Body of pancreas (tissue), 4 donors: ENCODE results near the gene SLC22A23. TPM values are rescaled to one million over a fixed set of nuclear protein-coding genes. Genes with fewer than 3 reads are reported as not detected.
A peak's percentile ranks its signal among the peaks of the same experiment; 100 is the strongest.

ENCODE experiments used
- ATAC-seq: fragments of 150-250 bp; one replicate; pipeline ENCODE4 v1.9.1; 2016
- DNase-seq, 4 donors: peaks; one replicate each; pipeline ENCODE4 v3.0.0-alpha.2; 2019
- H3K27ac ChIP-seq, 4 donors: fragments of 200-600 bp; sonication (generic); 1 replicate in 3 of 4; 2 replicates in 1 of 4; pipeline versions ENCODE4 v1.5.1 to v1.6.1; 2016 to 2019; ENCODE audit warnings: mild to moderate bottlenecking in 1 of 4, mixed read lengths in 1 of 4, moderate library complexity in 1 of 4
- H3K27me3 ChIP-seq, 2 donors: fragments of 200-600 bp; sonication (generic); one replicate each; pipeline ENCODE4 v1.6.0; 2016; ENCODE audit warnings: mild to moderate bottlenecking in 1 of 2
- H3K36me3 ChIP-seq, 2 donors: fragments of 200-600 bp; sonication (generic); replicated peaks in 1 of 2; 2 replicates each; pipeline ENCODE4 v1.5.1; 2016; ENCODE audit warnings: low read depth in 2 of 2; ENCODE audit not compliant: insufficient read depth in 1 of 2
- H3K4me1 ChIP-seq: fragments of 200-600 bp; sonication (generic); one replicate; pipeline ENCODE4 v1.6.0; 2016
- H3K4me3 ChIP-seq, 2 donors: fragments of 200-600 bp; sonication (generic); 1 replicate in 1 of 2; 2 replicates in 1 of 2; pipeline ENCODE4 v1.5.1; 2016 to 2019
- H3K9me3 ChIP-seq, 3 donors: fragments of 200-600 bp; sonication (generic); 1 replicate in 2 of 3; 2 replicates in 1 of 3; pipeline ENCODE4 v1.5.1; 2016
- POLR2A ChIP-seq, 3 donors: fragments of 450-650 bp; IDR thresholded peaks; one replicate each; pipeline ENCODE4 v1.6.1; 2016; ENCODE audit warnings: antibody characterized with exemption in 3 of 3, mild to moderate bottlenecking in 2 of 3
- WGBS, 2 donors: methylation state at CpG; one replicate each; pipeline ENCODE4 v1.1.5; 2017; 5-methylcytosine and 5-hydroxymethylcytosine counted together
- intact Hi-C: fragments of 100-400 bp; cut with DNase I; formaldehyde crosslinking; loops from one replicate; pipeline ENCODE4 v1.15.1; 2023
- total RNA-seq, 2 donors: library from RNA; depleted of rRNA; stranded (reverse); fragments of >200 nt; gene quantifications; one replicate each; pipeline ENCODE4 v1.1.0, GENCODE V29; 2016
- TF ChIP-seq, protein P1 (sequence below), 7 experiments: fragments of 450-650 bp in 4 of 7; fragments of 200-600 bp in 3 of 7; sonication (generic) in 3 of 7; IDR thresholded peaks; one replicate each; pipeline ENCODE4 v1.5.1; 2016 to 2019; ENCODE audit warnings: antibody characterized with exemption in 7 of 7

The SLC22A23 gene
- total RNA-seq, 2 donors from 2014 or later, result 20.4 to 32.2 TPM

- intact Hi-C loops, result no loop called here
- peak in 3 of 4 donors; percentile 28 to 68 (median 43) for DNase-seq
- TF ChIP-seq POLR2A (IDR thresholded peaks at IDR 0.05), result no peak
- TF ChIP-seq, protein P1, sequence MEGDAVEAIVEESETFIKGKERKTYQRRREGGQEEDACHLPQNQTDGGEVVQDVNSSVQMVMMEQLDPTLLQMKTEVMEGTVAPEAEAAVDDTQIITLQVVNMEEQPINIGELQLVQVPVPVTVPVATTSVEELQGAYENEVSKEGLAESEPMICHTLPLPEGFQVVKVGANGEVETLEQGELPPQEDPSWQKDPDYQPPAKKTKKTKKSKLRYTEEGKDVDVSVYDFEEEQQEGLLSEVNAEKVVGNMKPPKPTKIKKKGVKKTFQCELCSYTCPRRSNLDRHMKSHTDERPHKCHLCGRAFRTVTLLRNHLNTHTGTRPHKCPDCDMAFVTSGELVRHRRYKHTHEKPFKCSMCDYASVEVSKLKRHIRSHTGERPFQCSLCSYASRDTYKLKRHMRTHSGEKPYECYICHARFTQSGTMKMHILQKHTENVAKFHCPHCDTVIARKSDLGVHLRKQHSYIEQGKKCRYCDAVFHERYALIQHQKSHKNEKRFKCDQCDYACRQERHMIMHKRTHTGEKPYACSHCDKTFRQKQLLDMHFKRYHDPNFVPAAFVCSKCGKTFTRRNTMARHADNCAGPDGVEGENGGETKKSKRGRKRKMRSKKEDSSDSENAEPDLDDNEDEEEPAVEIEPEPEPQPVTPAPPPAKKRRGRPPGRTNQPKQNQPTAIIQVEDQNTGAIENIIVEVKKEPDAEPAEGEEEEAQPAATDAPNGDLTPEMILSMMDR (IDR thresholded peaks at IDR 0.05), result no peak
Measured at GRCh38 chr6:3426927-3427686, 29.7 kb downstream of the SLC22A23 start.

DNA sequence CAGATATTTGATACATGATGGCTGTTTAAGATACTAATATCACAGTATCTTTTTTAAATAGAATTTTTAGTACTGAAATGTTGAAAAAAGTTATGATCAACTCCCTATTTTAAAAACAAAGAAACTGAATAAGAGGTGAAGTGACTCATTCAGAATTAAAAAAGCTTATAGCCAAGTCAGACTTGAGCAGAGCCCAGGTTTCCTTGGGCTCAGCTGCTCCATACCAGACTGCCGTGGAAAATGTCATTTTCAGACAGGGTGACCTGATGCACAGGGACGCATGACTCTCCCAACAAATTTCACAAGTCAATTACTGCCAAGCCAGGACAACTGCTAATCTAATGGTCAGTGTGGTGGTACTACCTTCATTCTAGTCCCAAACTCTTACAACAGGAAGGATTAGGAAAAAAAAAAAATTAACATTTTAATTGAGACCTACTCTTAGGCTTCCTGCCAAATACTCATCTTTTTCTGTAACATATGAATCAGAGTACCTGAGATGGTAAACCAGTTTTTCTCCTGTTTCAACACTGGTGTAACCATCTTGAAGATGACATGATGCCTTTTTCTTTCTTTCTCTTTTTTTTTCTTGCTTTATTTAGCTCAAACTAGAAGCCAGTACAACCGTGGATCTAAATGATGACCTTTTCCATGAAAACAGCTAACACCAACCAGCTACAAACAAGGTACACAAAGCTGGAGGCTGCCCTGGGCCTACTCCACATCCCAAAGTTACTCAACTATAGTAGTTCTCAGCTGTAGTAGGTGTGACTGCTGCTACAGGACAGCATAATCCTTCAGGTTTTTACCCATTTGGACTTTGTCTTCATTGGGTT is 30.5 kb downstream of the SLC22A23 start:
- Histone ChIP-seq H3K36me3 (no peaks in the 10 kb centered on the region), H3K4me1 (peaks cover 19% of the 10 kb centered on the region), H3K27ac (peak overlapping the region in 2 of 4 donors; percentile 8 to 28), H3K9me3 (no peaks in the 10 kb centered on the region), H3K27me3 (no peaks in the 10 kb centered on the region), H3K4me3 (no peak overlapping the region)
- intact Hi-C loops, result no loop called here
- TF ChIP-seq POLR2A (IDR thresholded peaks at IDR 0.05), result no peak
- TF ChIP-seq, protein P1 (IDR thresholded peaks at IDR 0.05), result no peak
- DNase-seq (no peak), ATAC-seq (peak; percentile 10)
- WGBS, 2 donors, result 67 to 72% methylated on average over 3 of the region's 3 CpGs

More at GRCh38 chr6:3426927-3427686, 29.7 kb downstream of the SLC22A23 start:
- Histone ChIP-seq H3K4me1 (peaks cover 19% of the 10 kb centered on the region), H3K9me3 (no peaks in the 10 kb centered on the region), H3K27ac (peak overlapping the region in 3 of 4 donors; percentile 8 to 28 (median 12)), H3K27me3 (no peaks in the 10 kb centered on the region), H3K36me3 (no peaks in the 10 kb centered on the region), H3K4me3 (no peak overlapping the region)
- ATAC-seq, result peak; percentile 39
- 32 to 36% methylated on average over 16 to 20 of the region's 20 CpGs for WGBS, 2 donors

- Histone ChIP-seq H3K9me3 (no peaks in the 10 kb centered on the region), H3K36me3 (no peaks in the 10 kb centered on the region), H3K27me3 (no peaks in the 10 kb centered on the region), H3K4me1 (peaks cover 25% of the 10 kb centered on the region), H3K27ac (no peak overlapping the region), H3K4me3 (no peak overlapping the region)
- intact Hi-C loops, result no loop called here
- DNase-seq (no peak), ATAC-seq (no peak)
- WGBS, 2 donors, result 70 to 83% methylated on average over 2 of the region's 2 CpGs
- TF ChIP-seq, protein P1 (IDR thresholded peaks at IDR 0.05), result no peak
- TF ChIP-seq POLR2A (IDR thresholded peaks at IDR 0.05), result no peak
Measured at GRCh38 chr6:3425574-3425973, 31.3 kb downstream of the SLC22A23 start.

- ATAC-seq (no peak), DNase-seq (no peak)
- no peaks in the 10 kb centered on the region for H3K36me3 ChIP-seq
- peaks cover 36% of the 10 kb centered on the region for H3K4me1 ChIP-seq
- no peaks in the 10 kb centered on the region for H3K27me3 ChIP-seq
- H3K4me3 ChIP-seq, result no peak overlapping the region
- no peak overlapping the region for H3K27ac ChIP-seq
- 93 to 94% methylated on average over 9 of the region's 9 CpGs for WGBS, 2 donors
- H3K9me3 ChIP-seq, result no peaks in the 10 kb centered on the region
- intact Hi-C loops, result no loop called here
- TF ChIP-seq, protein P1 (IDR thresholded peaks at IDR 0.05), result no peak
- no peak for TF ChIP-seq POLR2A (IDR thresholded peaks at IDR 0.05)
Measured at GRCh38 chr6:3424185-3424927, 32.5 kb downstream of the SLC22A23 start.
